SU-DHL-6 (cell line): ENCODE data around the gene UBE2G2.

Source experiments
- H2AFZ ChIP-seq: fragments of 200-600 bp; sonication (generic); 2 replicates; pipeline ENCODE4 v1.6.1; 2014; ENCODE audit warnings: low read depth, mild to moderate bottlenecking, moderate library complexity, mixed read lengths, antibody characterized with exemption, low read length; ENCODE audit not compliant: severe bottlenecking
- H3F3A ChIP-seq: fragments of 200-600 bp; shearing (Covaris generic); 2 replicates; pipeline ENCODE4 v1.6.0; 2016; ENCODE audit warnings: antibody characterized with exemption, mild to moderate bottlenecking; ENCODE audit not compliant: insufficient read depth
- H3K27ac ChIP-seq: fragments of 200-600 bp; sonication (generic); 2 replicates; pipeline ENCODE4 v1.5.1; 2016; ENCODE audit warnings: low read depth, mild to moderate bottlenecking, low read length, moderate library complexity, mixed read lengths
- H3K27me3 ChIP-seq: fragments of 200-600 bp; sonication (generic), shearing (Covaris generic); 2 replicates; pipeline ENCODE4 v1.6.0; 2014; ENCODE audit warnings: mild to moderate bottlenecking, low read length
- H3K36me3 ChIP-seq: fragments of 200-600 bp; sonication (generic); 2 replicates; pipeline ENCODE4 v1.6.1; 2014; ENCODE audit warnings: mild to moderate bottlenecking, low read length, mixed read lengths
- H3K4me2 ChIP-seq: fragments of 300-600, 200-600 bp; shearing (Covaris generic), sonication (generic); 2 replicates; pipeline ENCODE4 v1.6.0; 2014; ENCODE audit warnings: low read length, low read depth, mild to moderate bottlenecking; ENCODE audit not compliant: poor library complexity, severe bottlenecking
- H3K4me3 ChIP-seq: fragments of 200-600 bp; sonication (generic); 2 replicates; pipeline ENCODE4 v1.5.1; 2014; ENCODE audit warnings: antibody characterized with exemption, low read length, mild to moderate bottlenecking, mixed read lengths; ENCODE audit not compliant: insufficient read depth, poor library complexity, severe bottlenecking
- H3K79me2 ChIP-seq: fragments of 200-600 bp; sonication (generic); 2 replicates; pipeline ENCODE4 v1.6.1; 2014; ENCODE audit warnings: mild to moderate bottlenecking, low read length, moderate library complexity; ENCODE audit not compliant: insufficient read depth
- H3K9ac ChIP-seq: fragments of 200-600 bp; sonication (generic); 2 replicates; pipeline ENCODE4 v1.7.0; 2014; ENCODE audit warnings: mild to moderate bottlenecking, low read length
- H3K9me2 ChIP-seq: fragments of 200-600 bp; sonication (generic); replicated peaks from 2 replicates; pipeline ENCODE4 v1.6.1; 2014; ENCODE audit warnings: low read length; ENCODE audit not compliant: insufficient read depth
- H3K9me3 ChIP-seq: fragments of 200-600 bp; sonication (generic); 2 replicates; pipeline ENCODE4 v1.6.1; 2014; ENCODE audit warnings: low read length, mixed read lengths; ENCODE audit not compliant: insufficient read depth
- H4K20me1 ChIP-seq: fragments of 200-600 bp; sonication (generic); 2 replicates; pipeline ENCODE4 v1.6.1; 2014; ENCODE audit warnings: low read depth, mild to moderate bottlenecking, antibody characterized with exemption, low read length, moderate library complexity, mixed read lengths
- CTCF ChIP-seq: fragments of 200-600 bp; sonication (generic); IDR thresholded peaks from one replicate; pipeline ENCODE4 v1.5.1; 2017; ENCODE audit warnings: antibody characterized with exemption, mild to moderate bottlenecking, low read length, moderate library complexity; ENCODE audit not compliant: insufficient read depth, poor library complexity, severe bottlenecking
- EZH2phosphoT487 ChIP-seq: fragments of 200-600 bp; sonication (generic), shearing (Covaris generic); conservative IDR thresholded peaks from 2 replicates; pipeline ENCODE4 v1.6.1; 2018; ENCODE audit warnings: mild to moderate bottlenecking, antibody characterized with exemption, low read length, moderate library complexity, mixed read lengths

The UBE2G2 gene

GRCh38 chr21:44732263-44732662 is 69.4 kb downstream of the UBE2G2 start:
- Histone ChIP-seq H4K20me1 (no peaks in the 10 kb centered on the region), H3K9ac (no peak overlapping the region), H3K27me3 (no peaks in the 10 kb centered on the region), H3F3A (no peaks in the 10 kb centered on the region), H3K27ac (no peak overlapping the region), H3K36me3 (no peaks in the 10 kb centered on the region), H3K9me3 (no peaks in the 10 kb centered on the region), H3K79me2 (no peaks in the 10 kb centered on the region), H3K4me2 (no peak overlapping the region), H3K9me2 (no peaks in the 10 kb centered on the region), H3K4me3 (no peak overlapping the region), H2AFZ (no peak overlapping the region)
- no peak for TF ChIP-seq CTCF
- TF ChIP-seq EZH2phosphoT487, result no peak

GRCh38 chr21:44730951-44731579 is 70.6 kb downstream of the UBE2G2 start:
- Histone ChIP-seq H3F3A (no peaks in the 10 kb centered on the region), H4K20me1 (no peaks in the 10 kb centered on the region), H3K79me2 (no peaks in the 10 kb centered on the region), H2AFZ (no peak overlapping the region), H3K4me3 (no peak overlapping the region), H3K27ac (no peak overlapping the region), H3K9me3 (no peaks in the 10 kb centered on the region), H3K4me2 (no peak overlapping the region), H3K9me2 (no peaks in the 10 kb centered on the region), H3K36me3 (no peaks in the 10 kb centered on the region), H3K27me3 (no peaks in the 10 kb centered on the region), H3K9ac (no peak overlapping the region)
- TF ChIP-seq CTCF, result no peak
- no peak for TF ChIP-seq EZH2phosphoT487

GRCh38 chr21:44730028-44730395 is 71.6 kb downstream of the UBE2G2 start:
- no peaks in the 10 kb centered on the region for H3K27me3 ChIP-seq
- H3K9ac ChIP-seq, result no peak overlapping the region
- H3K27ac ChIP-seq, result no peak overlapping the region
- H2AFZ ChIP-seq, result no peak overlapping the region
- H3K79me2 ChIP-seq, result no peaks in the 10 kb centered on the region
- H3K9me2 ChIP-seq, result no peaks in the 10 kb centered on the region
- no peak overlapping the region for H3K4me3 ChIP-seq
- no peak for TF ChIP-seq CTCF
- TF ChIP-seq EZH2phosphoT487, result no peak
- no peaks in the 10 kb centered on the region for H3K36me3 ChIP-seq
- H3K4me2 ChIP-seq, result no peak overlapping the region
- H3F3A ChIP-seq, result no peaks in the 10 kb centered on the region
- no peaks in the 10 kb centered on the region for H4K20me1 ChIP-seq
- H3K9me3 ChIP-seq, result no peaks in the 10 kb centered on the region
